ENCODE measurements around the gene TFCP2L1.

TFCP2L1 gene

DNA sequence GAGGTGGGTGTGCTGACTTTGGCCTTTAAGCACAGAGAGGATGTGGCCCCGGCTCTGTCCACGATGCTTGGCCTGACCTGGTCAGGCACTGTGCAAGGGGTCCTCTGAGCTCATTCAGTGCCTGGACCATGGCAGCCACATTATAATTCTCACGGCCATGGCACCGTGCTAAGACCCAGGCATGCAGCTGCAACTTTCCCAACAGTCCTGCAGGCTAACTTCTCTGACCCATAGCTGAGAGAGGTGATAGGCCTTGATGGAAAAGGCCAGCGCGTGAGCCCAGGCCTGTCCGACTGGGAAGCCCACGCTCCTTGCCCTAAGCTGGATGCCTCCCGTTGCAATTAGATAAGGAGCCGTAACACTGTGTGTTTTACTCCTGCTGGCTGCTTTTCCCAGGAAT is 99.9 kb downstream of the TFCP2L1 start:
- Histone ChIP-seq H3K4me3 (ENCODE audit: insufficient read depth, low read length, poor library complexity, severe bottlenecking) (no peak overlapping the region), H3K79me2 (ENCODE audit: insufficient read depth, low read length) (no peaks in the 10 kb centered on the region), H2AFZ (ENCODE audit: low read depth, low read length, severe bottlenecking) (no peak overlapping the region), H3K4me2 (ENCODE audit: low read depth, low read length, poor library complexity, severe bottlenecking) (no peak overlapping the region), H3F3A (ENCODE audit: insufficient read depth) (no peaks in the 10 kb centered on the region), H3K9me2 (replicated peaks; ENCODE audit: insufficient read depth, low read length) (no peaks in the 10 kb centered on the region), H3K9ac (ENCODE audit: low read length) (no peak overlapping the region), H3K9me3 (ENCODE audit: insufficient read depth, low read length) (no peaks in the 10 kb centered on the region), H3K27me3 (ENCODE audit: low read length) (no peaks in the 10 kb centered on the region), H4K20me1 (ENCODE audit: low read depth, low read length) (no peaks in the 10 kb centered on the region), H3K27ac (ENCODE audit: low read depth, low read length) (no peak overlapping the region), H3K36me3 (ENCODE audit: low read length) (no peaks in the 10 kb centered on the region)
- TF ChIP-seq EZH2phosphoT487 (conservative IDR thresholded peaks at IDR 0.05; ENCODE audit: low read length), result no peak
- TF ChIP-seq, protein P1, sequence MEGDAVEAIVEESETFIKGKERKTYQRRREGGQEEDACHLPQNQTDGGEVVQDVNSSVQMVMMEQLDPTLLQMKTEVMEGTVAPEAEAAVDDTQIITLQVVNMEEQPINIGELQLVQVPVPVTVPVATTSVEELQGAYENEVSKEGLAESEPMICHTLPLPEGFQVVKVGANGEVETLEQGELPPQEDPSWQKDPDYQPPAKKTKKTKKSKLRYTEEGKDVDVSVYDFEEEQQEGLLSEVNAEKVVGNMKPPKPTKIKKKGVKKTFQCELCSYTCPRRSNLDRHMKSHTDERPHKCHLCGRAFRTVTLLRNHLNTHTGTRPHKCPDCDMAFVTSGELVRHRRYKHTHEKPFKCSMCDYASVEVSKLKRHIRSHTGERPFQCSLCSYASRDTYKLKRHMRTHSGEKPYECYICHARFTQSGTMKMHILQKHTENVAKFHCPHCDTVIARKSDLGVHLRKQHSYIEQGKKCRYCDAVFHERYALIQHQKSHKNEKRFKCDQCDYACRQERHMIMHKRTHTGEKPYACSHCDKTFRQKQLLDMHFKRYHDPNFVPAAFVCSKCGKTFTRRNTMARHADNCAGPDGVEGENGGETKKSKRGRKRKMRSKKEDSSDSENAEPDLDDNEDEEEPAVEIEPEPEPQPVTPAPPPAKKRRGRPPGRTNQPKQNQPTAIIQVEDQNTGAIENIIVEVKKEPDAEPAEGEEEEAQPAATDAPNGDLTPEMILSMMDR (IDR thresholded peaks at IDR 0.05; ENCODE audit: insufficient read depth, low read length, poor library complexity, severe bottlenecking), result no peak

DNA sequence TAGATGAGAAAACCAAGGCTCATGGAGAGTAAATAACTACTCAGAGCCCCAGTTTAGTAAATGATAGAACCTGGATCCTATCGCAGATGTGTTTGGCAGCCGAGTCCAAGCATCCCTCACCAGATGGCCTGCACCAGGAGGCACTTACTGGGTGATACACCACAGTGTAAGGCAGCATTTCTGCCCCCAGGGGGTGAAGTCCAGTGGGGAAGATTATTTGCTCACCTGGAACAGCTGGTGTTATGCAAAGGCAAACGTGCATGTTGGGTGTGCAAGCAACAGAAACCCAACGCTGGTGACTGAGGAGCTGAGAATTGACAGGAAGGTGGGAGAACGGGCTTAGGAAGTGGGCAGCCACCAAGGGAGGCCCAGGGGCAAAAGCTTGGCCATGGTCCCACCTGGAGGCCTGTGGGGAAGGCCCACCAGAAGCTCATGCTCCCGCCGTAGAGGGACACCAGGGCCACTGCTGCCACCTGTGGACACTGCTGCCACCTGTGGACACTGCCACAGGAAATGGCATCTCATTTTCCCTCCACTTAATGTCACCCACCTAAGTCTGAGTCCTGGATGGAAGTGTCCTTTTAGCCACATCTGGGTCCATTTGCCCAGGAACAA is 100.6 kb downstream of the TFCP2L1 start:
- Histone ChIP-seq H3K27ac (ENCODE audit: low read depth, low read length) (no peak overlapping the region), H3K36me3 (ENCODE audit: low read length) (no peaks in the 10 kb centered on the region), H3K9me3 (ENCODE audit: insufficient read depth, low read length) (no peaks in the 10 kb centered on the region), H3K4me2 (ENCODE audit: low read depth, low read length, poor library complexity, severe bottlenecking) (no peak overlapping the region), H4K20me1 (ENCODE audit: low read depth, low read length) (no peaks in the 10 kb centered on the region), H3K9me2 (replicated peaks; ENCODE audit: insufficient read depth, low read length) (no peaks in the 10 kb centered on the region), H3K27me3 (ENCODE audit: low read length) (no peaks in the 10 kb centered on the region), H3K9ac (ENCODE audit: low read length) (no peak overlapping the region), H3K79me2 (ENCODE audit: insufficient read depth, low read length) (no peaks in the 10 kb centered on the region), H2AFZ (ENCODE audit: low read depth, low read length, severe bottlenecking) (no peak overlapping the region), H3K4me3 (ENCODE audit: insufficient read depth, low read length, poor library complexity, severe bottlenecking) (no peak overlapping the region), H3F3A (ENCODE audit: insufficient read depth) (no peaks in the 10 kb centered on the region)
- TF ChIP-seq EZH2phosphoT487 (conservative IDR thresholded peaks at IDR 0.05; ENCODE audit: low read length), result no peak
- TF ChIP-seq, protein P1 (IDR thresholded peaks at IDR 0.05; ENCODE audit: insufficient read depth, low read length, poor library complexity, severe bottlenecking), result no peak

DNA sequence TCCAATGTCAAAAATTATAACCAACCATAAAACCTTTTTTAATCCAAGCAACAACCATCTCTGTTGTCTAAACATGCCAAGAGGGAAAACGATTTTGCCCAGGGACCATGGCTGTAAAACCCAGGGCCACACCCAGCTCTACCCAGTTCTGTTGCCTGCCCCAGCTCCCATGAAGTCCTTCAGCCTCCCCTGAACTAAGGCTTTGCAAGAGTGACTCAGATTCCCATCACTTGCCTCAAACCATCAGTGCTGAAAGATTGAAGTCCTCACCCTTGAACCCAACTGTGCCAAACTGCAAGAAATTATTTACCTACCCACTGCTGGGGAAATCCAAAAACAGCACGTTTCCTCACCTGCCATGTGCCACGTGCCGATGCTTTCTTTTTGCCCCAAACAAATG is 102.5 kb downstream of the TFCP2L1 start:
- no peaks in the 10 kb centered on the region for H3K79me2 ChIP-seq (ENCODE audit: insufficient read depth, low read length)
- no peaks in the 10 kb centered on the region for H3K36me3 ChIP-seq (ENCODE audit: low read length)
- H3K27me3 ChIP-seq (ENCODE audit: low read length), result no peaks in the 10 kb centered on the region
- H3K9ac ChIP-seq (ENCODE audit: low read length), result no peak overlapping the region
- no peaks in the 10 kb centered on the region for H4K20me1 ChIP-seq (ENCODE audit: low read depth, low read length)
- H3K4me2 ChIP-seq (ENCODE audit: low read depth, low read length, poor library complexity, severe bottlenecking), result no peak overlapping the region
- TF ChIP-seq, protein P1 (IDR thresholded peaks at IDR 0.05; ENCODE audit: insufficient read depth, low read length, poor library complexity, severe bottlenecking), result no peak
- no peak for TF ChIP-seq EZH2phosphoT487 (conservative IDR thresholded peaks at IDR 0.05; ENCODE audit: low read length)
- H3K4me3 ChIP-seq (ENCODE audit: insufficient read depth, low read length, poor library complexity, severe bottlenecking), result no peak overlapping the region
- H3K9me3 ChIP-seq (ENCODE audit: insufficient read depth, low read length), result no peaks in the 10 kb centered on the region
- no peak overlapping the region for H2AFZ ChIP-seq (ENCODE audit: low read depth, low read length, severe bottlenecking)
- H3K9me2 ChIP-seq (replicated peaks; ENCODE audit: insufficient read depth, low read length), result no peaks in the 10 kb centered on the region
- no peak overlapping the region for H3K27ac ChIP-seq (ENCODE audit: low read depth, low read length)
- no peaks in the 10 kb centered on the region for H3F3A ChIP-seq (ENCODE audit: insufficient read depth)
